ENCODE measurements around the gene TIGD4. TPM values are rescaled to one million over a fixed set of nuclear protein-coding genes. Genes with fewer than 3 reads are reported as not detected.

TIGD4 gene
- polyA plus RNA-seq, 3 donors, result 0.05 to 0.08 (median 0.07) TPM

DNA sequence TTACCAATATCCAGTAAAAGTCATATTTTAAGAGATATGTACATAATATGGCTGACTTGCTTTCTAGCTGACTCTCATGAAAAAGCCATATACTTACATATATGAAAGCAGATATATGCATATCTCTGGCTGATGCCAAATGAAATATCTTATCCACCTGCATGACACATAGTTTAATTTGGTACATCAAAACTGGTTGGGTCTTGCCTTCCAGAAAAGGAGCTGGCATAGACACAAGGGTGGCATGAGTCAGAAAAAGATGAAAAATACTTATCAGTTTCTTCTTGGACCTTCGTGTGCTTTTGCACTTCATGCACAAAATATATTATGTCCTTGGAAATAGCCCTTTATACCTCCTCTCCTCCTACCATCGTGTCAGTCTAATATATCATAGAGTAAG, 32.1 kb downstream of the TIGD4 start:
- peaks cover 0 to 16% (median 4%) of the 10 kb centered on the region in 7 donors for H3K9me3 Mint-ChIP-seq
- TF ChIP-seq, protein P1, sequence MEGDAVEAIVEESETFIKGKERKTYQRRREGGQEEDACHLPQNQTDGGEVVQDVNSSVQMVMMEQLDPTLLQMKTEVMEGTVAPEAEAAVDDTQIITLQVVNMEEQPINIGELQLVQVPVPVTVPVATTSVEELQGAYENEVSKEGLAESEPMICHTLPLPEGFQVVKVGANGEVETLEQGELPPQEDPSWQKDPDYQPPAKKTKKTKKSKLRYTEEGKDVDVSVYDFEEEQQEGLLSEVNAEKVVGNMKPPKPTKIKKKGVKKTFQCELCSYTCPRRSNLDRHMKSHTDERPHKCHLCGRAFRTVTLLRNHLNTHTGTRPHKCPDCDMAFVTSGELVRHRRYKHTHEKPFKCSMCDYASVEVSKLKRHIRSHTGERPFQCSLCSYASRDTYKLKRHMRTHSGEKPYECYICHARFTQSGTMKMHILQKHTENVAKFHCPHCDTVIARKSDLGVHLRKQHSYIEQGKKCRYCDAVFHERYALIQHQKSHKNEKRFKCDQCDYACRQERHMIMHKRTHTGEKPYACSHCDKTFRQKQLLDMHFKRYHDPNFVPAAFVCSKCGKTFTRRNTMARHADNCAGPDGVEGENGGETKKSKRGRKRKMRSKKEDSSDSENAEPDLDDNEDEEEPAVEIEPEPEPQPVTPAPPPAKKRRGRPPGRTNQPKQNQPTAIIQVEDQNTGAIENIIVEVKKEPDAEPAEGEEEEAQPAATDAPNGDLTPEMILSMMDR (IDR thresholded peaks at IDR 0.05), result no peak
- Histone ChIP-seq H3K9ac (ENCODE audit: insufficient read depth, low read length, poor library complexity, severe bottlenecking) (no peak overlapping the region), H3K36me3 (replicated peaks in 1 of 2; ENCODE audit: control insufficient read depth in 1 of 2, insufficient read depth in 2 of 2, low read length in 2 of 2) (no peaks in the 10 kb centered on the region), H3K4me1 (ENCODE audit: control insufficient read depth in 1 of 2, insufficient read depth in 2 of 2, low read length in 2 of 2) (no peaks in the 10 kb centered on the region), H3K79me2 (ENCODE audit: insufficient read depth, low read length) (no peaks in the 10 kb centered on the region), H3K27me3 (ENCODE audit: control insufficient read depth in 2 of 2, insufficient read depth in 2 of 2, low read length in 2 of 2) (no peaks in the 10 kb centered on the region), H3K27ac (ENCODE audit: low read depth in 1 of 2, low read length in 2 of 2) (no peak overlapping the region), H4K20me1 (ENCODE audit: insufficient read depth, low read length) (no peaks in the 10 kb centered on the region), H3K4me3 (replicated peaks in 1 of 3; ENCODE audit: low read depth in 2 of 3, low read length in 3 of 3) (no peak overlapping the region), H3K9me3 (replicated peaks in 1 of 2; ENCODE audit: control insufficient read depth in 1 of 2, insufficient read depth in 1 of 2, low read length in 2 of 2) (peaks cover 0 to 13% of the 10 kb centered on the region in 2 donors), H3K4me2 (replicated peaks; ENCODE audit: extremely low read depth, low read length, poor library complexity, severe bottlenecking) (no peak overlapping the region), H2AFZ (ENCODE audit: insufficient read depth, low read depth, low read length, poor library complexity, severe bottlenecking) (no peak overlapping the region)
- DNase-seq, result no peak
- no peaks in the 10 kb centered on the region for H3K4me1 Mint-ChIP-seq
- 71% methylated on average over 1 of the region's 2 CpGs for WGBS (ENCODE audit: insufficient coverage)
- no peak overlapping the region for H3K27ac Mint-ChIP-seq
- intact Hi-C loops (cut with micrococcal nuclease), result no loop called here
- no peaks in the 10 kb centered on the region for H3K36me3 Mint-ChIP-seq
- H3K4me3 Mint-ChIP-seq, result no peak overlapping the region
- peaks cover 0 to 4% (median 3%) of the 10 kb centered on the region in 3 donors for H3K27me3 Mint-ChIP-seq (ENCODE audit: low read depth in 3 of 3)

DNA sequence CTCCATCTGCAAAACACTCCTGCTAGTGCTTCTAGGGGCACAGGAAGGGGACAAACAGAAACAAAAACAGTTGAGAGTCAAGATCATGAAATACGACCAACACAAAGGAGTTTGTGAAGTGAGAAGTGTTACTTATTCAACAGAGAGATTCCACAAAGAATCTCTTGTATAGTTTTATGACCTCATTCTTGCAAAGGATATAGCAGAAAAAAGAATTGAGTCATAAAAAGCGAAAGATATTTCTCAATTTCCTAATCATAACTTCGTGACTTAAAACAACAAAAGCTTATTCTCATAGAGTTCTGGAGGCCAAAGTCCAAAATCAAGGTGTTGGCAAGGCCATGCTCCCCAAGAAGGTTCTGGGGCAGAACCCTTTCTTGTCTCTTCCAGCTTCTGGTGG, 40.7 kb downstream of the TIGD4 start:
- H3K27ac Mint-ChIP-seq, result peak overlapping the region in 1 of 7 donors; percentile 66
- 21% methylated on average over 2 of the region's 3 CpGs for WGBS (ENCODE audit: insufficient coverage)
- no peaks in the 10 kb centered on the region for H3K9me3 Mint-ChIP-seq
- intact Hi-C loops (cut with micrococcal nuclease), result loop anchor here in 1 of 2 donors (10.0 kb wide), 1 partner anchor 284 kb away; no protein-coding TSS in a partner anchor
- no peak overlapping the region for H3K4me3 Mint-ChIP-seq
- Histone ChIP-seq H3K36me3 (replicated peaks in 1 of 2; ENCODE audit: control insufficient read depth in 1 of 2, insufficient read depth in 2 of 2, low read length in 2 of 2) (no peaks in the 10 kb centered on the region), H3K27me3 (ENCODE audit: control insufficient read depth in 2 of 2, insufficient read depth in 2 of 2, low read length in 2 of 2) (no peaks in the 10 kb centered on the region), H3K4me3 (replicated peaks in 1 of 3; ENCODE audit: low read depth in 2 of 3, low read length in 3 of 3) (no peak overlapping the region), H4K20me1 (ENCODE audit: insufficient read depth, low read length) (no peaks in the 10 kb centered on the region), H2AFZ (ENCODE audit: insufficient read depth, low read depth, low read length, poor library complexity, severe bottlenecking) (no peak overlapping the region), H3K27ac (ENCODE audit: low read depth in 1 of 2, low read length in 2 of 2) (no peak overlapping the region), H3K9me3 (replicated peaks in 1 of 2; ENCODE audit: control insufficient read depth in 1 of 2, insufficient read depth in 1 of 2, low read length in 2 of 2) (no peaks in the 10 kb centered on the region), H3K4me2 (replicated peaks; ENCODE audit: extremely low read depth, low read length, poor library complexity, severe bottlenecking) (no peak overlapping the region), H3K79me2 (ENCODE audit: insufficient read depth, low read length) (no peaks in the 10 kb centered on the region), H3K9ac (ENCODE audit: insufficient read depth, low read length, poor library complexity, severe bottlenecking) (no peak overlapping the region), H3K4me1 (ENCODE audit: control insufficient read depth in 1 of 2, insufficient read depth in 2 of 2, low read length in 2 of 2) (peaks cover 14 to 22% of the 10 kb centered on the region in 2 donors)
- H3K36me3 Mint-ChIP-seq, result peaks cover 0 to 2% of the 10 kb centered on the region in 2 donors
- H3K27me3 Mint-ChIP-seq (ENCODE audit: low read depth in 3 of 3), result peaks cover 0 to 3% (median 2%) of the 10 kb centered on the region in 3 donors
- DNase-seq, result no peak
- TF ChIP-seq, protein P1 (IDR thresholded peaks at IDR 0.05), result no peak
- peaks cover 22% of the 10 kb centered on the region for H3K4me1 Mint-ChIP-seq

Measured in CD14-positive monocyte (primary cell).